Activated T-helper 17 cell treated with anti-CD3 and anti-CD28 coated beads, Interleukin-2, amount 50 U/mL, for 72 hours (primary cell): Measurements from ENCODE around the gene VWA5B1. TPM values are rescaled to one million over a fixed set of nuclear protein-coding genes. Genes with fewer than 3 reads are reported as not detected.
A peak's percentile ranks its signal among the peaks of the same experiment; 100 is the strongest.

Source experiments
- ATAC-seq: fragments of 150-1000 bp; cut with Tn5 transposase; replicated peaks from 2 replicates; pipeline ENCODE4 v1.10.0; 2021; ENCODE audit warnings: mild to moderate bottlenecking, moderate library complexity
- H3K27ac Mint-ChIP-seq: one replicate; pipeline ENCODE4 v1.8.0; 2022; ENCODE audit warnings: mixed read lengths
- H3K27me3 Mint-ChIP-seq: one replicate; pipeline ENCODE4 v1.8.0; 2022; ENCODE audit warnings: mixed read lengths
- H3K36me3 Mint-ChIP-seq: one replicate; pipeline ENCODE4 v1.8.0; 2022; ENCODE audit warnings: low read depth, mild to moderate bottlenecking, mixed read lengths
- H3K4me1 Mint-ChIP-seq: one replicate; pipeline ENCODE4 v1.8.0; 2022; ENCODE audit warnings: mixed read lengths
- H3K4me3 Mint-ChIP-seq: one replicate; pipeline ENCODE4 v1.8.0; 2022; ENCODE audit warnings: mild to moderate bottlenecking, mixed read lengths
- H3K9me3 Mint-ChIP-seq: one replicate; pipeline ENCODE4 v1.8.0; 2022; ENCODE audit warnings: mixed read lengths
- total RNA-seq, 2 donors: library from RNA; stranded (reverse); gene quantifications; one replicate each; pipeline ENCODE4 v1.2.3, GENCODE V29; 2022

Gene VWA5B1
- total RNA-seq, 2 donors from 2014 or later: 0.05 TPM; not detected in 1

DNA sequence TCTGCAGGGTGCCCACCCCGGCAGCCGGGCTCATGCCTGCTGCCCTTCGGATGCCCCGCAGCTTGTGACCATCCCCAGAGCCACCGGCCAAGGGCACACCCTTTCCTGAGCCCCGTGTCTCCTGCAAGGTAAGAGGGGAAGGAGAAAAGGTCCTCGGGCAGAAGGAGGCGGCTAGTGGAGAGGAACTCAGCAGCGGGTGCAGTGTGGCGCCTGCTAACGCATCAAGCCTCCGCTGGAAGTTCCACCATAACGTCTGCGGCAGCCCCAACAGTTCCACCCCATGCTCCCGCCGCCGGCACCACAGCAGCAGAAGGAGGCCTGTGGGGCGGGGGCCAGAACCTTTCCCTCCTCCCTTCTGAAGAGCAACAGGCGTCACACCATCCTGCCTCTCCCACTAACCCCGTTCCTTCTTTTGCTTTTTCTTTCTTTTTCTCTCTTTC is 990 bp downstream of the VWA5B1 start:
- H3K36me3 Mint-ChIP-seq: no peaks in the 10 kb centered on the region
- H3K9me3 Mint-ChIP-seq: no peaks in the 10 kb centered on the region
- no peak for ATAC-seq
- peaks cover 7% of the 10 kb centered on the region for H3K4me1 Mint-ChIP-seq
- H3K4me3 Mint-ChIP-seq: peak overlapping the region; percentile 23
- H3K27ac Mint-ChIP-seq: no peak overlapping the region
- peaks cover 54% of the 10 kb centered on the region for H3K27me3 Mint-ChIP-seq

- Mint-ChIP-seq H3K27me3 (peaks cover 8% of the 10 kb centered on the region), H3K4me1 (no peaks in the 10 kb centered on the region), H3K9me3 (no peaks in the 10 kb centered on the region), H3K4me3 (no peak overlapping the region), H3K27ac (no peak overlapping the region), H3K36me3 (no peaks in the 10 kb centered on the region)
- no peak for ATAC-seq
Measured at GRCh38 chr1:20298626-20299025, 8.0 kb downstream of the VWA5B1 start.

DNA sequence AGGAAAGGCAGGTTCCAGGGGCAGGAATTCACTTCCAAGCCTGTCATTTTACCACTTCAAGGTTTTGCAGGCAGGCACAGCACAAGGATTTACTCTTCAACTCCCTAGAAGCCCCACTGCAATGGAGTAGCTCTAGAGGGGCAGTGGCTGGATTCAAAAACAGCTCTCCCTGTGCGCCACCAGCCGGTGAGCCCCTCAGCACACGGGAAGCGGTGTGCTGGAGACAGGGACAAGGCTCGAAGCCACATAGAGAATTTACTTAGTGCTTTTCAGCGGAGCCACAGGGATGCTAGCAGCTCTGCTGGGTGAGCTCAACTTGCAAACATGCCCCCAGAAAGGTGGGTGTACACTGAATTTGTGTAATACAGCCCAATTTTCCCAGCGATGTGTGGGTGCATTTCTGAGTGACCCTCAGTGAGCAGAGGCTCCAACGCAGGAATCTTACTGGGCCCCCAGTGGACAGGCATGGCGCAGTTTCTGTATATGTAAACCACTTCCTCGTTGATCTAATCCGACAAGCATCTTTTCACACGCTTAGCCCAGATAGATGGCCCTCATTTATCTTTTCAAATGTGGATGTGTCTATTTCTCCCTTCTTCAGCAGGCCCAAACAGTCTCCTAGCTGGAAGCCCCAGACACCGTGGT is 10.9 kb downstream of the VWA5B1 start:
- Mint-ChIP-seq H3K27me3 (no peaks in the 10 kb centered on the region), H3K36me3 (no peaks in the 10 kb centered on the region), H3K27ac (no peak overlapping the region), H3K4me1 (no peaks in the 10 kb centered on the region), H3K4me3 (no peak overlapping the region), H3K9me3 (no peaks in the 10 kb centered on the region)
- ATAC-seq: no peak

DNA sequence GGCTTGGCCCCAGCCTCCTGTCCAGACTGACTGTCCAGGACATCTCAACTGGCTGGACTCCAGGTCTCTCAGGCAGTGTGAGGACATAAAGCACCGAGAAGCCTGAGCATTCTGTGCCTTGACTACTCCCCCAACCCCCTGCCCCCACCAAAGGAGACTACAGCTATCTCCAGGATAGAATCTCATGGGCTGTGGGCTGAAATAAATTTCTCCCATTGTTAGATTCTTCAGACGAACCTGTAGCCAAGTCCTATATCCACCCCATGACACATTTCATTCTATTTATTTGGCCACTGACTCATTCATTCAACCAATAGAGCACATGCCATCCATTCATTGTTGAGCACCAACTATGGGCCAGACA is 11.4 kb downstream of the VWA5B1 start:
- no peak overlapping the region for H3K27ac Mint-ChIP-seq
- H3K36me3 Mint-ChIP-seq: no peaks in the 10 kb centered on the region
- no peaks in the 10 kb centered on the region for H3K4me1 Mint-ChIP-seq
- no peak overlapping the region for H3K4me3 Mint-ChIP-seq
- ATAC-seq: no peak
- no peaks in the 10 kb centered on the region for H3K27me3 Mint-ChIP-seq
- H3K9me3 Mint-ChIP-seq: no peaks in the 10 kb centered on the region

DNA sequence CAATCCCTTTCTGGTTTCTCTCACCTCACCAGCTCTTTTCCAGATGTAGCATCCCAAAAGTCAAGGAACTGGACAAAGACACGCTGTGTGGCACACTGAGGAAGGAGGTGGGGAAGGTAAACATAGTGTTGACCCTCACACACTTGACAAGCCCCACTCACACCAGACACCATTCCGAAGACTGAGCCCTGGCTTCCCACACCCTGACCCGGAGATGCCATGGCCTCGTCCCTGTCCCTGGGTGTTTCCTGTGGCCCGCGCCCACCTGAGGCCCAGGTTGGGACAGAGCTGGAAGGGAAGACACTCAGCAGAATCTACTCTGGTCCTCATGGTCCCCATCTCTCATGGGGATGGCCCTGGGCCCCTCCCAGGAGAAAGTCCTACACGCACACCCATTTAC is 16.4 kb downstream of the VWA5B1 start:
- ATAC-seq: no peak
- Mint-ChIP-seq H3K27ac (no peak overlapping the region), H3K27me3 (no peaks in the 10 kb centered on the region), H3K4me3 (no peak overlapping the region), H3K36me3 (no peaks in the 10 kb centered on the region), H3K4me1 (no peaks in the 10 kb centered on the region), H3K9me3 (no peaks in the 10 kb centered on the region)

DNA sequence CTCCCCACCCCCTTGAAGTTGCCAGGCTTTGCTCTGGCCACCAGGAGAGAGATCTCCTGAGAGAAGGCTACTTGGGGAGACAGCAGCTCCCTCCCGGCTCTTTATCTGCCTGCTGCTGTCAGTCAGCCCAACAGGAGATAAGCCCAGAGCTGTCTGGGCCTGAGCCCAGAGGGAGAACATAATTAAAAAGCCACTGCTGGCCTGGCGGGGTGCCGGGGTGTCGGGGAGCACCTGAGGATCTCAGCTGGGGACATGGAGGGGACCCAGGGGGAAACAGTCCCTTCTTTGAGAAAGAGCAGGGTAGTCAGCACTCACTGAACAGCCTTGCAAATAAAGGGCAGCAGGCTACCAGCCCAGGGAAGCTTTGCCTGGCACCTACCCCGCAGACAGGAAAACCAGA is 17.9 kb downstream of the VWA5B1 start:
- no peak overlapping the region for H3K27ac Mint-ChIP-seq
- no peaks in the 10 kb centered on the region for H3K9me3 Mint-ChIP-seq
- no peaks in the 10 kb centered on the region for H3K36me3 Mint-ChIP-seq
- no peaks in the 10 kb centered on the region for H3K4me1 Mint-ChIP-seq
- no peaks in the 10 kb centered on the region for H3K27me3 Mint-ChIP-seq
- no peak for ATAC-seq
- H3K4me3 Mint-ChIP-seq: no peak overlapping the region

- H3K4me1 Mint-ChIP-seq: peaks cover 9% of the 10 kb centered on the region
- no peaks in the 10 kb centered on the region for H3K27me3 Mint-ChIP-seq
- H3K27ac Mint-ChIP-seq: no peak overlapping the region
- no peak for ATAC-seq
- H3K36me3 Mint-ChIP-seq: peaks cover 6% of the 10 kb centered on the region
- H3K4me3 Mint-ChIP-seq: no peak overlapping the region
- H3K9me3 Mint-ChIP-seq: no peaks in the 10 kb centered on the region
Measured at GRCh38 chr1:20311289-20311688, 20.6 kb downstream of the VWA5B1 start.

GRCh38 chr1:20312310-20312709 is 21.6 kb downstream of the VWA5B1 start:
- H3K27me3 Mint-ChIP-seq: no peaks in the 10 kb centered on the region
- no peak overlapping the region for H3K4me3 Mint-ChIP-seq
- no peak for ATAC-seq
- H3K36me3 Mint-ChIP-seq: peaks cover 6% of the 10 kb centered on the region
- no peak overlapping the region for H3K27ac Mint-ChIP-seq
- peaks cover 13% of the 10 kb centered on the region for H3K4me1 Mint-ChIP-seq
- no peaks in the 10 kb centered on the region for H3K9me3 Mint-ChIP-seq

- no peak for ATAC-seq
- Mint-ChIP-seq H3K36me3 (peaks cover 6% of the 10 kb centered on the region), H3K27me3 (no peaks in the 10 kb centered on the region), H3K4me1 (peaks cover 13% of the 10 kb centered on the region), H3K27ac (no peak overlapping the region), H3K9me3 (no peaks in the 10 kb centered on the region), H3K4me3 (no peak overlapping the region)
Measured at GRCh38 chr1:20312818-20313217, 22.1 kb downstream of the VWA5B1 start.

DNA sequence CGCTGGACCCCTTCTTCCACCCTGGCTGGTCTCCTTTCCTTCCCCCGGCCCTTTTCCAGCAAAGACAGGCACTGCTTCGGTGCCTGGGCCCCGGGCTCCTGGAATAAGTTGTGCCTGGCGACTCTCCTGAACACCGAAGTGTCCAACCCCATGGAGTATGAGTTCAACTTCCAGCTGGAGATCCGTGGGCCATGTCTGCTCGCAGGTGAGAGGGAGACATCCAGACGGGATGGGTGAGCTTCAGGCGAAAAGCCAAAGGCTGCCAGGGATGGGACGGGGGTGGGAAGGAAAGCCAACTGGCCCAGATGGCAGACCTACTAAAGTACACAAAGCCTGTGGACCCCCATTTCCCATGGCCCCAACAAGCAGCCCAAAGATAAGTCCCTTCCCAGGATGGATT is 26.8 kb downstream of the VWA5B1 start:
- Mint-ChIP-seq H3K4me3 (no peak overlapping the region), H3K9me3 (no peaks in the 10 kb centered on the region), H3K27ac (no peak overlapping the region), H3K36me3 (peaks cover 6% of the 10 kb centered on the region), H3K4me1 (peaks cover 30% of the 10 kb centered on the region), H3K27me3 (no peaks in the 10 kb centered on the region)
- ATAC-seq: no peak

DNA sequence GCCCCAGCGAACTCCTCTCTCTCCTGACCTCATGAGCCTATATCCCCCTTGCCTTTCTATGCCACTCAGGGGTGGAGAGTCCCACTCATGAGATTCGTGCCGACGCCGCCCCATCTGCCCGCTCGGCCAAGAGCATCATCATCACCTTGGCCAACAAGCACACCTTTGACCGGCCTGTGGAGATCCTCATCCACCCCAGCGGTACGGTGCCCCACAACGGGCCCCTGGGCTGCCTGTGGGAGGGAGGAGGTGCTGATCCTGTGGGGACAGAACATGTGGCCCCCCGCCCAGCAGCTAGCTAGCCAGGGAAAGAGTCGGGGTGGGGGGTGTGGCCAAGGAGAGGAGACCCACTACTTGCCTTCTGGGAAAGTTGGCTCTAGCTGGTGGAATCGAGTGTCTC is 27.8 kb downstream of the VWA5B1 start:
- no peak overlapping the region for H3K4me3 Mint-ChIP-seq
- H3K27ac Mint-ChIP-seq: no peak overlapping the region
- no peaks in the 10 kb centered on the region for H3K9me3 Mint-ChIP-seq
- H3K36me3 Mint-ChIP-seq: peaks cover 6% of the 10 kb centered on the region
- no peaks in the 10 kb centered on the region for H3K27me3 Mint-ChIP-seq
- H3K4me1 Mint-ChIP-seq: peaks cover 33% of the 10 kb centered on the region
- no peak for ATAC-seq

DNA sequence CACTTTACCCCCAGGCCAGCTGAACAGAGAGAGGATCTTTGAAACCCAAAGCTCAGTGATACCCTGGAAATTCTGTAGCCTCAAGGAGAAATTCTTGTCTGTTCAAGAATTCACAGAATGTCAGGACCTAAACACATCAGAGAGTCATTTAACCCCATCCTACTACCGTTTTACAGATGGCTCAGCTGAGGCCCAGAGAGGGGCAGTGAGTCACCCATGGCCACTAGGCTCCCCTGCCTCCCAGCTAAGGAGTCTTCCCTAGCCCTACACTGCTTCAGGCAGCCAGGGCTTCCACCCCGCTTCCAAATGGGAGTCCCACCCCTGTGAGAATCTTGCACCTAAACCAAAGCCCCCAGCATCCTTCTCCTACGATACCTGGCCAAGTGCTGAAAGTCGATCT is 28.3 kb downstream of the VWA5B1 start:
- no peak overlapping the region for H3K27ac Mint-ChIP-seq
- no peaks in the 10 kb centered on the region for H3K9me3 Mint-ChIP-seq
- peaks cover 33% of the 10 kb centered on the region for H3K4me1 Mint-ChIP-seq
- peaks cover 6% of the 10 kb centered on the region for H3K36me3 Mint-ChIP-seq
- no peak for ATAC-seq
- H3K4me3 Mint-ChIP-seq: no peak overlapping the region
- no peaks in the 10 kb centered on the region for H3K27me3 Mint-ChIP-seq

- Mint-ChIP-seq H3K9me3 (no peaks in the 10 kb centered on the region), H3K27me3 (no peaks in the 10 kb centered on the region), H3K4me1 (peaks cover 33% of the 10 kb centered on the region), H3K36me3 (peaks cover 6% of the 10 kb centered on the region), H3K27ac (no peak overlapping the region), H3K4me3 (no peak overlapping the region)
- ATAC-seq: no peak
Measured at GRCh38 chr1:20319456-20320220, 29.0 kb downstream of the VWA5B1 start.

GRCh38 chr1:20320704-20321103 is 30.0 kb downstream of the VWA5B1 start:
- peaks cover 24% of the 10 kb centered on the region for H3K4me1 Mint-ChIP-seq
- no peak for ATAC-seq
- no peaks in the 10 kb centered on the region for H3K9me3 Mint-ChIP-seq
- H3K27me3 Mint-ChIP-seq: peaks cover 3% of the 10 kb centered on the region
- peak overlapping the region; percentile 74 for H3K4me3 Mint-ChIP-seq
- no peak overlapping the region for H3K27ac Mint-ChIP-seq
- H3K36me3 Mint-ChIP-seq: no peaks in the 10 kb centered on the region

DNA sequence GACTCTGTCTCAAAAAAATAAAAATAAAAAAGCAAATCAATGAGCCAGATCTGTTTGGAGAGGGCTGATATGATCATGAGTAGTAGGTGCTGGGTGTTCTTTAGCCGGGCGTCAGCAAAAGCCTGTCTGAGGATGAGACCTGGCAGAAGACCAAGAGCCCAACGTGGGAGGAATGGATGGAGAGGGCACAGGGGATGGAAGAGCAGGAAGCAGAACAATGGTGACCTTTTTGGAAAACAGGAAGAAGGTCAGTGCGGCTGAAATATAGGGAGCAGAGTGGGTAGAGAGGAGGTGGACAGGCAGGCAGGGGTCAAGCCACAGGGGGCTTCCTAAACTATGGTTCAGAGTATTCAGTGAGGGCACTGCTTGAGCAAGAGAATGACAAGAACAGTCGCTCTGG is 30.9 kb downstream of the VWA5B1 start:
- no peak overlapping the region for H3K27ac Mint-ChIP-seq
- H3K36me3 Mint-ChIP-seq: no peaks in the 10 kb centered on the region
- H3K9me3 Mint-ChIP-seq: no peaks in the 10 kb centered on the region
- peaks cover 7% of the 10 kb centered on the region for H3K27me3 Mint-ChIP-seq
- peak overlapping the region; percentile 74 for H3K4me3 Mint-ChIP-seq
- peaks cover 21% of the 10 kb centered on the region for H3K4me1 Mint-ChIP-seq
- no peak for ATAC-seq
